Measurements from ENCODE around the gene GFAP. TPM values are rescaled to one million over a fixed set of nuclear protein-coding genes. Genes with fewer than 3 reads are reported as not detected.

GFAP gene
- total RNA-seq, 3 donors from 2014 or later (not counting 1 experiment from before 2014, with no cell fraction given), result not detected

- no peak overlapping the region for H3K4me3 ChIP-seq (ENCODE audit: low read length)
- H3K4me3 Mint-ChIP-seq, result no peak overlapping the region
- H3K4me1 ChIP-seq (ENCODE audit: control insufficient read depth, insufficient read depth, low read length), result no peaks in the 10 kb centered on the region
- no peak overlapping the region for H3K27ac ChIP-seq (ENCODE audit: low read length)
- ATAC-seq, result no peak
- H3K9me3 ChIP-seq (ENCODE audit: control insufficient read depth, insufficient read depth, low read length), result no peaks in the 10 kb centered on the region
- H3K27me3 ChIP-seq (ENCODE audit: control insufficient read depth, insufficient read depth, low read length), result no peaks in the 10 kb centered on the region
- no peaks in the 10 kb centered on the region for H3K9me3 Mint-ChIP-seq
- no peaks in the 10 kb centered on the region for H3K4me1 Mint-ChIP-seq
- H3K27me3 Mint-ChIP-seq (ENCODE audit: low read depth in 2 of 2), result no peaks in the 10 kb centered on the region
- intact Hi-C loops (cut with micrococcal nuclease), result no loop called here
- no peaks in the 10 kb centered on the region for H3K36me3 ChIP-seq (ENCODE audit: control insufficient read depth, insufficient read depth, low read length)
- no peak for TF ChIP-seq CTCF (IDR thresholded peaks at IDR 0.05)
- 99% methylated on average over 8 of the region's 8 CpGs for WGBS (ENCODE audit: insufficient coverage)
- no peak for DNase-seq
- no peak overlapping the region for H3K27ac Mint-ChIP-seq
- H3K36me3 Mint-ChIP-seq, result no peaks in the 10 kb centered on the region
Measured at GRCh38 chr17:44932096-44932786, 16.9 kb upstream of the GFAP start.

GRCh38 chr17:44931376-44931775, 16.1 kb upstream of the GFAP start:
- 94% methylated on average over 5 of the region's 5 CpGs for WGBS (ENCODE audit: insufficient coverage)
- H3K27ac ChIP-seq (ENCODE audit: low read length), result no peak overlapping the region
- ATAC-seq (no peak), DNase-seq (no peak)
- TF ChIP-seq CTCF (IDR thresholded peaks at IDR 0.05), result no peak
- Mint-ChIP-seq H3K36me3 (no peaks in the 10 kb centered on the region), H3K27ac (no peak overlapping the region), H3K27me3 (ENCODE audit: low read depth in 2 of 2) (no peaks in the 10 kb centered on the region), H3K4me3 (no peak overlapping the region), H3K9me3 (no peaks in the 10 kb centered on the region), H3K4me1 (no peaks in the 10 kb centered on the region)
- intact Hi-C loops (cut with micrococcal nuclease), result no loop called here
- no peaks in the 10 kb centered on the region for H3K36me3 ChIP-seq (ENCODE audit: control insufficient read depth, insufficient read depth, low read length)
- H3K4me3 ChIP-seq (ENCODE audit: low read length), result no peak overlapping the region
- no peaks in the 10 kb centered on the region for H3K4me1 ChIP-seq (ENCODE audit: control insufficient read depth, insufficient read depth, low read length)
- H3K27me3 ChIP-seq (ENCODE audit: control insufficient read depth, insufficient read depth, low read length), result no peaks in the 10 kb centered on the region
- H3K9me3 ChIP-seq (ENCODE audit: control insufficient read depth, insufficient read depth, low read length), result no peaks in the 10 kb centered on the region

- no peak for ATAC-seq
- no peaks in the 10 kb centered on the region for H3K36me3 ChIP-seq (ENCODE audit: control insufficient read depth, insufficient read depth, low read length)
Measured at GRCh38 chr17:44930667-44931066, 15.4 kb upstream of the GFAP start.

More at GRCh38 chr17:44930667-44931066, 15.4 kb upstream of the GFAP start:
- Histone ChIP-seq H3K9me3 (ENCODE audit: control insufficient read depth, insufficient read depth, low read length) (no peaks in the 10 kb centered on the region), H3K27ac (ENCODE audit: low read length) (no peak overlapping the region), H3K4me3 (ENCODE audit: low read length) (no peak overlapping the region), H3K4me1 (ENCODE audit: control insufficient read depth, insufficient read depth, low read length) (no peaks in the 10 kb centered on the region), H3K27me3 (ENCODE audit: control insufficient read depth, insufficient read depth, low read length) (no peaks in the 10 kb centered on the region)
- WGBS (ENCODE audit: insufficient coverage), result 96% methylated on average over 6 of the region's 6 CpGs
- Mint-ChIP-seq H3K27me3 (ENCODE audit: low read depth in 2 of 2) (no peaks in the 10 kb centered on the region), H3K9me3 (no peaks in the 10 kb centered on the region), H3K27ac (no peak overlapping the region), H3K4me3 (no peak overlapping the region), H3K4me1 (no peaks in the 10 kb centered on the region), H3K36me3 (no peaks in the 10 kb centered on the region)
- intact Hi-C loops (cut with micrococcal nuclease), result no loop called here
- no peak for TF ChIP-seq CTCF (IDR thresholded peaks at IDR 0.05)
- DNase-seq, result no peak
